ENCODE results near the gene PPM1L. TPM values are rescaled to one million over a fixed set of nuclear protein-coding genes. Genes with fewer than 3 reads are reported as not detected.

PPM1L gene
- total RNA-seq, 1 donor from 2014 or later = 30.1 TPM

GRCh38 chr3:160931474-160931873, 175.4 kb downstream of the PPM1L start:
- H3K9me3 Mint-ChIP-seq (ENCODE audit: low read depth) = no peaks in the 10 kb centered on the region
- H3K4me3 Mint-ChIP-seq (ENCODE audit: low read depth) = no peak overlapping the region
- DNase-seq (ENCODE audit: low spot score, unreplicated experiment) = no peak
- H3K27ac Mint-ChIP-seq = no peak overlapping the region
- no peak for TF ChIP-seq CTCF (IDR thresholded peaks at IDR 0.05; ENCODE audit: unreplicated experiment)
- H3K36me3 Mint-ChIP-seq (ENCODE audit: insufficient read depth) = no peaks in the 10 kb centered on the region
- peaks cover 4% of the 10 kb centered on the region for H3K4me1 Mint-ChIP-seq (ENCODE audit: low read depth)
- H3K27me3 Mint-ChIP-seq = no peaks in the 10 kb centered on the region

- peaks cover 6% of the 10 kb centered on the region for H3K36me3 Mint-ChIP-seq (ENCODE audit: insufficient read depth)
- peaks cover 6% of the 10 kb centered on the region for H3K9me3 Mint-ChIP-seq (ENCODE audit: low read depth)
These were observed 179.5 kb downstream of the PPM1L start for GRCh38 chr3:160935413-160936095.

GRCh38 chr3:160941885-160942494, 186.0 kb downstream of the PPM1L start:
- peak; percentile 83 for TF ChIP-seq CTCF (IDR thresholded peaks at IDR 0.05; ENCODE audit: unreplicated experiment)
- Mint-ChIP-seq H3K9me3 (ENCODE audit: low read depth) (peaks cover 6% of the 10 kb centered on the region), H3K4me1 (ENCODE audit: low read depth) (no peaks in the 10 kb centered on the region)

More at GRCh38 chr3:160935413-160936095, 179.5 kb downstream of the PPM1L start:
- no peak for DNase-seq (ENCODE audit: low spot score, unreplicated experiment)
- Mint-ChIP-seq H3K4me1 (ENCODE audit: low read depth) (peaks cover 4% of the 10 kb centered on the region), H3K27ac (peak overlapping the region; percentile 24), H3K27me3 (no peaks in the 10 kb centered on the region), H3K4me3 (ENCODE audit: low read depth) (no peak overlapping the region)
- TF ChIP-seq CTCF (IDR thresholded peaks at IDR 0.05; ENCODE audit: unreplicated experiment) = no peak

GRCh38 chr3:160943996-160944395, 188.0 kb downstream of the PPM1L start:
- Mint-ChIP-seq H3K27ac (no peak overlapping the region), H3K9me3 (ENCODE audit: low read depth) (peaks cover 6% of the 10 kb centered on the region), H3K27me3 (no peaks in the 10 kb centered on the region), H3K36me3 (ENCODE audit: insufficient read depth) (peaks cover 8% of the 10 kb centered on the region), H3K4me1 (ENCODE audit: low read depth) (peaks cover 2% of the 10 kb centered on the region), H3K4me3 (ENCODE audit: low read depth) (no peak overlapping the region)
- DNase-seq (ENCODE audit: low spot score, unreplicated experiment) = no peak
- no peak for TF ChIP-seq CTCF (IDR thresholded peaks at IDR 0.05; ENCODE audit: unreplicated experiment)

More at GRCh38 chr3:160941885-160942494, 186.0 kb downstream of the PPM1L start:
- DNase-seq (ENCODE audit: low spot score, unreplicated experiment) = peak; percentile 26
- H3K27me3 Mint-ChIP-seq = no peaks in the 10 kb centered on the region
- H3K4me3 Mint-ChIP-seq (ENCODE audit: low read depth) = no peak overlapping the region
- no peak overlapping the region for H3K27ac Mint-ChIP-seq
- H3K36me3 Mint-ChIP-seq (ENCODE audit: insufficient read depth) = peaks cover 8% of the 10 kb centered on the region

- H3K27me3 Mint-ChIP-seq = no peaks in the 10 kb centered on the region
- H3K27ac Mint-ChIP-seq = no peak overlapping the region
- peaks cover 2% of the 10 kb centered on the region for H3K36me3 Mint-ChIP-seq (ENCODE audit: insufficient read depth)
- TF ChIP-seq CTCF (IDR thresholded peaks at IDR 0.05; ENCODE audit: unreplicated experiment) = no peak
- DNase-seq (ENCODE audit: low spot score, unreplicated experiment) = no peak
- H3K9me3 Mint-ChIP-seq (ENCODE audit: low read depth) = no peaks in the 10 kb centered on the region
- peaks cover 7% of the 10 kb centered on the region for H3K4me1 Mint-ChIP-seq (ENCODE audit: low read depth)
- no peak overlapping the region for H3K4me3 Mint-ChIP-seq (ENCODE audit: low read depth)
These were observed 189.3 kb downstream of the PPM1L start for GRCh38 chr3:160945336-160945735.
